Activated CD8-positive, alpha-beta memory T cell treated with anti-CD3 and anti-CD28 coated beads, Interleukin-2, amount 50 U/mL, for 24 hours (primary cell): ENCODE data around the gene YES1.
"Not testable (repeated sequence)": the region's sequence is repeated elsewhere in the genome, so short reads cannot be mapped to it uniquely, and the experiment has no call there.

Experiments
- DNase-seq: peaks from one replicate; pipeline ENCODE4 v3.0.0-alpha.2; 2020; ENCODE audit errors: extremely low read depth

Gene YES1

DNA sequence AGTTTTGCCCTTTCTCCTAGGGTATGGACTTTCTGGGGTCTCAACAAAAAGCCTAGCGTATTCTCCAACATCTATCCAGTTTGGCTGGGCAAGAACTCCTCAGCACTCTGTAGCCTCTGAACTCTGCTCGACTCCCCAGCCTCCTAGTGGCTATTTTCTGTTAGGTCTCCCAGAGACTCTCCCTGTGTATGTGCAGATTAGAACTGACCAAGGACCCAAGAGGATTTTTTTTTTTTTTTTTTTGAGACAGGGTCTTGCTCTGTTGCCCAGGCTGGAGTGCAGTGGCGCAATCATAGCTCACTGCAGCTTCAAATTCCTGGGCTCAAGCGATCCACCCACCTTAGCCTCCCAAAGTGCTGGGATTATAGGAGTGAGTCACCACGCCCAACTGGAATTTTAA lies 81.9 kb downstream of the YES1 start:
- DNase-seq = not testable (repeated sequence)

- DNase-seq = no peak
These were observed 86.4 kb downstream of the YES1 start for GRCh38 chr18:725646-726045.

GRCh38 chr18:723541-724080 lies 88.4 kb downstream of the YES1 start:
- DNase-seq = no peak

- no peak for DNase-seq
These were observed 95.0 kb downstream of the YES1 start for GRCh38 chr18:717003-717402.

GRCh38 chr18:715626-716025 lies 96.4 kb downstream of the YES1 start:
- no peak for DNase-seq

DNA sequence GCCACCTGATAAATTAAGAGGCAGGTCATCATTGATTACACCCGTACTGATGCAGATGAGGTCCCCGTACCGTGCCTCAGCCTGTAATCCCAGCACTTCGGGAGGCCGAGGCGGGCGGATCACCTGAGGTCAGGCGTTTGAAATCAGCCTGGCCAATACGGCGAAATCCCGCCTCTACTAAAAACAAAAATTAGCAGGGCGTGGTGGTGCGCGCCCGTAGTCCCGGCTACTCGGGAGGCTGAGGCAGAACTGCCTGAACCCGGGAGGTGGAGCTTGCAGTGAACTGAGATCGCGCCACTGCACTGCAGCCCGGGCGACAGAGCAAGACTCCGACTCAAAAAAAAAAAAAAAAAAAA lies 98.9 kb downstream of the YES1 start:
- no peak for DNase-seq

DNA sequence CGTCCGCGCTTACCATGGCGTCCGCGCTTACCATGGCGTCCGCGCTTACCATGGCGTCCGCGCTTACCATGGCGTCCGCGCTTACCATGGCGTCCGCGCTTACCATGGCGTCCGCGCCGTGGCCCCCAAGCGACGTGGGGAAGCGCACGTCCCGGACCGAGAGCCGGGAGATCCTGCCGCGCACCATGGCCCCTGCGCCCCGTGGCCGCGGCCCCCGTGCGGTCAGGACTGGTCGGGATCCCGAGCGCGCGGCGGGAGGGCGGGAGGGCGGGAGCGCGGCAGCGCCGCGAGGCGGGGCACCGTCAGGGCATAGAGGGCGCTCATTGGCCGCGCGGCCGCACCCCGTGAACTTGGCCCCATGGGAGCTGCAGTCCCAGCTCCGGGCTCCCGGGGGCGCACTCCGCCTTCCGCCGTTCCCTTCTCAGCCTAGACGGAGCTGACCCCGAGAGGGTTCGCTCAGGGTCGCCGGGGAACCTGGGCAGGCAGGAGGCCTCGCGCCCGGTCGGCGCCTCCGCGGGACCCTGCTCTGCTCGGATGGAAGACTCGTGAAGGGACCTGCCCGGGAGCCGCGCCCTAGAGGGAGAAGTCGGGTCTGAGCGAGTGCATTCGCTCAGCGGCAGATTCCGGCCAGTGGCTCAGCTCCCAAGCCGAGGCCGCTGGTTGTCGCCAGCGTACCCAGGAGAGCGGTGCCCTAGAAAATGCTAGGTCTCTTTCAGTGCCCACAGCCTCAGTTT lies 99.5 kb downstream of the YES1 start, which contains the start of gene ENOSF1:
TSS of gene ENOSF1 (minus strand) at position 230 of the 734 bp plus-strand sequence. CDS start at position 187, 43 bp downstream.
- peak; percentile 58 for DNase-seq

- DNase-seq = peak; percentile 53
These were observed 100.2 kb downstream of the YES1 start for GRCh38 chr18:711657-712400.

DNA sequence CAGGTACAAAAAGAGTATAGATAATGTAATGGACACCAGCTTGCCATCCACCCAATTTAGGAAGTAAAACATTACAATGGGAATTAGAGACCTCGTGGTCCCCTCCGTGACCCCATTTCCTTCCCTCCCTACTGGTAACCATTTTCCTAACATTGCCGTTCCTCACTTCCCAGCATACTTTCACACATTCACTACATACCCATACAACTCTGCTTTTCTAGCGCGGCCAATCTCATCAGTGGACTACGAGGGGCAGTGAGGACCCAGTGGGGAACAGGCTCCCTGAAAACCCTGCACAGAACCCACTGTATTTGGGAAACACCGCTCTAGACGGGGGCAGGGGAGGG lies 100.8 kb downstream of the YES1 start:
- DNase-seq = no peak

GRCh38 chr18:710418-711300 lies 101.4 kb downstream of the YES1 start:
- DNase-seq = no peak

DNA sequence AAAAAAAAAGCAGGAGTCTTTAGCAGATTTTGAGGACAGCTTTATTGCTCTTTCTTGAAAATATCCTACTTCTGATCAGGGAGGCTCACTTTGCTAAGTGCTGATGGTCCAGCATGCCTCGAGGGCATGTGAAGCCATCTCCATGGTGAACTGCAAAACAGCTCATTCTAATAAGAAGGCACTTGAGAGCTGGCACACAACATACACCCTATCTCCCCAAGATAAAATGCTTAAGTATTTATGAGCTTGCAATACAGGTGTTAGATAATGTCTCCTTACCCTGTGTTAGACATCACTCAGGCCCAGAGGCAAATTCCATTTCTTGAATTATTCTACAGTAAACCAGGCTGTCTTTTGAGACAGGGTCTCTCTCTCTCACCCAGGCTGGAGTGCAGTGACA lies 102.3 kb downstream of the YES1 start:
- no peak for DNase-seq

DNA sequence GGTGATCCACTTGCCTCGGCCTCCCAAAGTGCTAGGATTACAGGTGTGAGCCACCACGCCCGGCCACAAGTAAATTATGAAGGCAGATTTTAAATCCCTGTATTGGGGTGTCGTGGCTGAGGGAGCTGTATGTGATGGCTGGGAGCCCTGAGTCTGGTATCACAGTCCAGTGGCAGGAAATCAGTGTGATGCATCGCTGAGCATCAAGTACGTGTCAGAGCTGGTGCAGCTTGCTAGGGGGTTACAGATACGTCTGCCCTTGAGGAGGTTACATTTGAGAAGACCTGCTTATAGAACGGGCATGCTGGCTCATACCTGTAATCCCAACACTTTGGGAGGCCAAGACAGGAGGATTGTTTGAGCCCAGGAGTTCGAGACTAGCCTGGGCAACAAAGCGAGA lies 103.9 kb downstream of the YES1 start:
- DNase-seq = no peak

GRCh38 chr18:706405-706804 lies 105.6 kb downstream of the YES1 start:
- no peak for DNase-seq

DNA sequence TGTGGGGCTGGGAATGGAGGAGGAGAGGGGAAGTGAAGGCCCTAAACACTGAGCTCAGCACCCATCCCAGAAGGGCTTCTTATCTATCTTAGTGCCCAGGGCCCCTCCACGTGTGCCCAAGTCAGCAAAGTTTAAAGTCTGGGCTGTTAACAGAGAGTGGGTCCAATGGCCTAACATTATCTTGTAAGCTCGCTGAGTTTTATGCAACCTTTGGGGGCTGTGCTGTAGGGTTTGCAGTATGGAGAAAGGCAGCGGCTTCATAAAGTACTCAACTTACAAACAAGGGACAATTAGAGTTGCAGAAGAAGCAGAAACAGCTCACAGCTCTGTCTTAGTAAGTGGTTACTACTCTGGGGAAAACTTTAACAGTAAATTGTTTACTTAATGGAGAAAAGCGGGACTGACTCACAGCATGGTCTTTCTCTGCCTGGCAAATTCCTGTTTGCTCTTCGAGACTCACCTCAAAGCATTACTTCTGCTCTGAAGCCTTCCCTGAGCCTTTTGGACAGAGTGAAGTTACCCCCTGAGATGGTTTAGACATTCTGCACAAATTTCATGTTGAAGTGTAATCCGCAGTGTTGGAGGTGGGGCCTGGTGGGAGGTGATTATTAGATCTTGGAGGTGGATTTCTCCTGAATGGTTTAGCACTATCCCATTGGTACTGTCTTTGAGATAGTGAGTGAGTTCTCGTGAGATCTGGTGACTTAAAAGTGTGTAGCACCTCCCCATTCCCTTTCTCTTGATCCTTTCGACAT lies 108.7 kb downstream of the YES1 start:
- DNase-seq = no peak

- DNase-seq = no peak
These were observed 114.2 kb downstream of the YES1 start for GRCh38 chr18:697800-698199.

GRCh38 chr18:697012-697411 lies 115.0 kb downstream of the YES1 start:
- DNase-seq = no peak

DNA sequence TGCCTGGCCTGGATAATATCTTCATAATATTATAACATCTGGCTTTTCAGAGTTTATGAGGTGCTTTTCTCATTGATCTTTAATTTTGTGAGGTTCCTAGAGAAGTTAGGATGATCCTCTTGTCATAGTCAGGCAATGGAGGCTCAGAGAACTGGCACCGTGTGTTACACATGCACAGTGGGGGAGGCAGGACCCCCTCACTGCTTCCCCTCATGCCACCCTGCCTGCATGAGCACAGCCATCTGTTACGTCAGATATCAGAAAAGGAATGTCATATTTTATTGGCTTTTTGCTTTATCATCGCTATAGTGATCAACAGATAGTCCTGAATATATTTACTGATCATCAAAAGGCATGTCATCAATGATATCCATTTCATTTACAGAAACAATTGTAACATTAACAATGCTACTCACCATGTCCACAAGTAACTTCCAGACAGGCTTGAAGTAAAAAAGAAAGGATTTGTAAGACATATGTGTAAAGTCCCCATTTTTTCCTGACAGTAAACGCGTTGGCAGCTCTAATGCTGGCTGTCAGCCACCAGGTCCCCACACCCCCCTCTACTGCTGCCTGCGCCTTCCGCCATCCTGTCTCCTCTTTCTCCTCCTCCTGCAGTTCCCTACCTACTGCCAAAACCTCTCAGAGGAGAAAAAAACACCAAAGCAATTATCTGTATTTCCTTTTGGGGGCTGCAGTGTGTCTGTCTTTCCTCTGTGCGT lies 118.4 kb downstream of the YES1 start:
- no peak for DNase-seq

DNA sequence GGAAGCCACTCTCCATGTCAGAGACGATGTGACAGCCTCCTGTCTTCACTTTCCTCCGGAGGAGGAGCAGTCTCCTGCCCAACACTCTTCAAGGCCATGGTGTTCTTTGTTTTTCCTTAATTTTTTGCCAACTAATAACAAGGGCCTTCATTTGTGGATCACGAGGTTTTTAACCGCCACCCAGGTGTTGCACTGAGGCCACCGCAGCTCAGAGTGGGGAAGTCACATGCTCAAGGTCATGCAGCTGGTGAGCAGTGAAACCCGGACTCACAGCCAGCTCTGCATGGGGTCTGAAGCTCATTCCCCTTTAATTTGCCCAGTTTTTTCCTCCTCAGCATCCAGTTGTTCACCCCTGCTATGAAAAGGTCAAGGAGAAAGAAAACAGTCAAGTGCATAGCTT lies 119.2 kb downstream of the YES1 start:
- no peak for DNase-seq

DNA sequence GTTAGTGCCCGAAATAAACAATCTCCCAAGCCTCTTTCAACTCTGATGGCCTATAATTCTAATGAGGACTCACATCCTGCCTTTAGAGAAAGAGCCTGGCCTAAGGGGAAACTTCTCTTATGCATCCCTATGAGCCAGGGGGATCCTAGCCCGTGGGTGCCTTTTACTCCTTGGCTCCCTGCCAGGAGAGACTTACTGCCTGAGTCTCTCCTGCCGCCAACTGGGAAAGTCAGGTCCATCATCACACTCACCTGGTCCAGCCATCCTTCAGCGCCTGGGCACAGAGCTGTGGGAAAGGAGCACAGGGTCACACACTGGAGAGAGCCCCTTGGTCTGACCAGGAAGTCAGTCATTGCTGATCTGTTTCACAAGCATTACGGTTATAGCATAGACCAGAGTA lies 123.7 kb downstream of the YES1 start:
- no peak for DNase-seq

DNA sequence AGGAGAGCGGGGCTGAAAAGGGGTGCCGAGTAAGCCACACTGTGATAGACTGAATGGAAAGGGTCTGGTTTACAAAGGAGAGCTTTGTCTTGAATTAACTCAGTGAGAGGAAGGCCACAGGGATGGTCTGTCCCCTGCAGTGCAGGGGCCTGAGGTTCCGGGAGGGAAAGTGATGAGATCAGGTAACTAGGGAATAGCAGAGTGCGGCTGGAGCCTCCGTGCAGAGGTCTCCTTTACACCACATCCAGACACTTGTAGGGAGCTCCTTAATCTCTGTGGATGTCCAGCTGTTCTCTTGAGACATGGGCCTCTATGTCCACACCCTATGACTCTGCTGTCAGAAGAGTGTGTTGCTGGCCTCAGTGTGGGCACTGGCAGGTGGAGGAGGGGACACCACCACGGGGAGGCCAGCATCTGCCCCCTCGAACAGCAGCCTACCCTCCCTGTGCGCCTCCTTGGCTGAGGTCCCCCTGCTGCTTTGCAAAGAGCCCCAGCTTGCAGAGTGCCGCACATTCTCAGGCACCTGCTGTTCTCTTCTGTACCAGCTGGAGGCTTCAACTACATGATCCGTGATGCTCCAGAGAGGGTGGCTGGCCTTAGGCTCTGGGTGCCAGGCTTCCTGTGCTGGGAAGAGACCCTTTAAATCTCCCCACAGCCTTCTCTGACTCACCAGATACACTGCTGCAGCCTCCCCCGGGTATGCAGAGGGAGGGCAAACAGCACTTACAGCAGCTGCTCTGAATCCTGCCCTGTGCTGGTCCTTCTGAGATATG lies 125.5 kb downstream of the YES1 start:
- DNase-seq = no peak
